ENCODE measurements around the gene UBE2I. TPM values are rescaled to one million over a fixed set of nuclear protein-coding genes. Genes with fewer than 3 reads are reported as not detected.

Gene UBE2I
- total and polyA plus RNA-seq, 2 donors (not counting 1 experiment from before 2014, with no cell fraction given): 42.1 to 142 TPM

DNA sequence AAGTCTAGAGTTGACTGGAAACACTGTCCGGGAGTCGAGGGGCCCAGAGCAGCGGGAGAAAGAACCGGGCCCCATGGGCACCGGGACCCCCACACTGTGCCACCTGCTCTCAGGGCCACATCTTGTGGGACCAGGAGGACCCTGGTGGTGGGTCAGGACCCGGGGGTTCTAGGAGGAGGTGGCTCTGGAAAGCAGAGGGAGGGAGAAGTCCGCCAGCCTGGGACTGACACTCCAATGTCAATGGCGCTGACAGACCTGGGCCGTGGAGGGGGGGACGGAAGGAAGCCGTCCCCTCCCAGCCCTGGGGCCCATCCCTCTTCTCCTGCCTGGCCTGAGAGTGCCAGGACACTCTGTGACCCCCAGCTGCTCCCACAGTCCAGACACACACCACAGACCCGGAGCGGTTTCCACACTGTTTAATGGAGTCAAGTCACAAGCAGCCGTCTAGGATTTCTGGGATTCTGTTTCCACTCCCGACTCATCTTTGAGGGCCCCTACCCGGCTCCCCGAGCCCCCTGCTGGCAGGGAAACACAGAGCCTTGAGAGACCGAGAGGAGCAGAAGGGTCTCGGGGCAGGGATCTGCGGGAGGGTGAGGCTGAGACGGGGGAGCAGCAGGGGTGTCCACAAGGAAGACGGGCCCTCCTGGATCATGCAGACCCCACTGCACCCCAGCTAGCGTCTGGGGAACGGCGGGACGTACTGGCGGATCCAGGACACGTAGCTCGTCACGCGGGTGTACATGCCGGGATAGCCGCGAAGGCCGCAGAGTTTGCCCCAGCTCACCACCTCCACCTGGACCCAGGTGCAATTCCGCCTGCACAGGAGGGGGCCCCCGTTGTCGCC lies 23.5 kb upstream of the UBE2I start:
- H4K20me1 ChIP-seq (ENCODE audit: control insufficient read depth, extremely low read depth, insufficient read depth, low read length): no peaks in the 10 kb centered on the region
- H3K4me3 ChIP-seq (replicated peaks in 1 of 4; ENCODE audit: control extremely low read depth in 1 of 4, insufficient read depth in 1 of 4, low read depth in 3 of 4, low read length in 4 of 4): no peak overlapping the region
- H3K36me3 ChIP-seq (ENCODE audit: control insufficient read depth, insufficient read depth, low read length): no peaks in the 10 kb centered on the region
- H3K4me1 ChIP-seq (ENCODE audit: control insufficient read depth, extremely low read depth, insufficient read depth, low read length): no peaks in the 10 kb centered on the region
- no peak overlapping the region for H2AFZ ChIP-seq (ENCODE audit: low read length)
- H3K79me2 ChIP-seq (ENCODE audit: control insufficient read depth, insufficient read depth, low read length): no peaks in the 10 kb centered on the region
- no peak overlapping the region for H3K4me2 ChIP-seq (ENCODE audit: extremely low read depth, insufficient read depth, low read length)
- peaks cover 24% of the 10 kb centered on the region for H3K27me3 ChIP-seq (ENCODE audit: control insufficient read depth, insufficient read depth, low read length)
- H3K9ac ChIP-seq (ENCODE audit: insufficient read depth, low read length): no peak overlapping the region
- H3K9me3 ChIP-seq (ENCODE audit: control insufficient read depth, insufficient read depth, low read depth, low read length): no peaks in the 10 kb centered on the region
- H3K27ac ChIP-seq (ENCODE audit: insufficient read depth, low read length): no peak overlapping the region
- no peak for TF ChIP-seq EZH2 (IDR thresholded peaks at IDR 0.05; ENCODE audit: low read length, missing control alignments)
- TF ChIP-seq, protein P1, sequence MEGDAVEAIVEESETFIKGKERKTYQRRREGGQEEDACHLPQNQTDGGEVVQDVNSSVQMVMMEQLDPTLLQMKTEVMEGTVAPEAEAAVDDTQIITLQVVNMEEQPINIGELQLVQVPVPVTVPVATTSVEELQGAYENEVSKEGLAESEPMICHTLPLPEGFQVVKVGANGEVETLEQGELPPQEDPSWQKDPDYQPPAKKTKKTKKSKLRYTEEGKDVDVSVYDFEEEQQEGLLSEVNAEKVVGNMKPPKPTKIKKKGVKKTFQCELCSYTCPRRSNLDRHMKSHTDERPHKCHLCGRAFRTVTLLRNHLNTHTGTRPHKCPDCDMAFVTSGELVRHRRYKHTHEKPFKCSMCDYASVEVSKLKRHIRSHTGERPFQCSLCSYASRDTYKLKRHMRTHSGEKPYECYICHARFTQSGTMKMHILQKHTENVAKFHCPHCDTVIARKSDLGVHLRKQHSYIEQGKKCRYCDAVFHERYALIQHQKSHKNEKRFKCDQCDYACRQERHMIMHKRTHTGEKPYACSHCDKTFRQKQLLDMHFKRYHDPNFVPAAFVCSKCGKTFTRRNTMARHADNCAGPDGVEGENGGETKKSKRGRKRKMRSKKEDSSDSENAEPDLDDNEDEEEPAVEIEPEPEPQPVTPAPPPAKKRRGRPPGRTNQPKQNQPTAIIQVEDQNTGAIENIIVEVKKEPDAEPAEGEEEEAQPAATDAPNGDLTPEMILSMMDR (conservative IDR thresholded peaks at IDR 0.05 in 1 of 2, IDR thresholded peaks at IDR 0.05 in 1 of 2; ENCODE audit: low read depth in 1 of 2, low read length in 2 of 2): no peak
- DNase-seq (ENCODE audit: low read depth in 2 of 2): no peak

DNA sequence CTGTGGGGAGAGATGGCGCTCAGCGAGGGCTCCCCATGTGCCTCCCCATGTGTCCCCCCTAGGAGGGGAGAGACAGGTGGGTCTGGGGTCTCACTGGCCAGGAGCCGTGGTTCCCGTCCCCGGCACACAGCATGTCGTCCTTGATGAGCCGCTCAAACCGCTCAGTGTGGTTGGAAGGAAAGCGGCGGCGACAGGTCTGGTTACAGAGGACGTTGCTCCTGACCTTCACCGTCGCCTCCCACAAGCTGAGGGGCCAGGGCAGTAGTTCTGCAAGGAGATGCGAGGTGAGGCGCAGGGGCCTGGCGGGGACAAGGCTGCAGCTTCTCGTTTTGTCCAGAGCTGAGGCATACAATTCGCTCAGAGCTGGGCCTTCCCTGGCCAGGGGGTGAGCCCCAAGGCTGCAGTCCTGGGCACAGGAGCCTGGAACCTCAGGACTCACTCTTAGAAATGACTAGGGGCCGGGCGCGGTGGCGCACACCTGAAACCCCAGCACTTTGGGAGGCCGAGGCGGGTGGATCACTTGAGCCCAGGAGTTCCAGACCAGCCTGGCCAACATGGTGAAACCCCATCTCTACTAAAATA lies 22.8 kb upstream of the UBE2I start:
- H3K36me3 ChIP-seq (ENCODE audit: control insufficient read depth, insufficient read depth, low read length): no peaks in the 10 kb centered on the region
- H3K27ac ChIP-seq (ENCODE audit: insufficient read depth, low read length): no peak overlapping the region
- H4K20me1 ChIP-seq (ENCODE audit: control insufficient read depth, extremely low read depth, insufficient read depth, low read length): no peaks in the 10 kb centered on the region
- no peak overlapping the region for H2AFZ ChIP-seq (ENCODE audit: low read length)
- peaks cover 24% of the 10 kb centered on the region for H3K27me3 ChIP-seq (ENCODE audit: control insufficient read depth, insufficient read depth, low read length)
- H3K4me1 ChIP-seq (ENCODE audit: control insufficient read depth, extremely low read depth, insufficient read depth, low read length): no peaks in the 10 kb centered on the region
- H3K4me2 ChIP-seq (ENCODE audit: extremely low read depth, insufficient read depth, low read length): no peak overlapping the region
- no peak overlapping the region for H3K4me3 ChIP-seq (replicated peaks in 1 of 4; ENCODE audit: control extremely low read depth in 1 of 4, insufficient read depth in 1 of 4, low read depth in 3 of 4, low read length in 4 of 4)
- TF ChIP-seq EZH2 (IDR thresholded peaks at IDR 0.05; ENCODE audit: low read length, missing control alignments): no peak
- TF ChIP-seq, protein P1 (conservative IDR thresholded peaks at IDR 0.05 in 1 of 2, IDR thresholded peaks at IDR 0.05 in 1 of 2; ENCODE audit: low read depth in 1 of 2, low read length in 2 of 2): no peak
- no peak overlapping the region for H3K9ac ChIP-seq (ENCODE audit: insufficient read depth, low read length)
- no peaks in the 10 kb centered on the region for H3K9me3 ChIP-seq (ENCODE audit: control insufficient read depth, insufficient read depth, low read depth, low read length)
- DNase-seq (ENCODE audit: low read depth in 2 of 2): no peak
- no peaks in the 10 kb centered on the region for H3K79me2 ChIP-seq (ENCODE audit: control insufficient read depth, insufficient read depth, low read length)

DNA sequence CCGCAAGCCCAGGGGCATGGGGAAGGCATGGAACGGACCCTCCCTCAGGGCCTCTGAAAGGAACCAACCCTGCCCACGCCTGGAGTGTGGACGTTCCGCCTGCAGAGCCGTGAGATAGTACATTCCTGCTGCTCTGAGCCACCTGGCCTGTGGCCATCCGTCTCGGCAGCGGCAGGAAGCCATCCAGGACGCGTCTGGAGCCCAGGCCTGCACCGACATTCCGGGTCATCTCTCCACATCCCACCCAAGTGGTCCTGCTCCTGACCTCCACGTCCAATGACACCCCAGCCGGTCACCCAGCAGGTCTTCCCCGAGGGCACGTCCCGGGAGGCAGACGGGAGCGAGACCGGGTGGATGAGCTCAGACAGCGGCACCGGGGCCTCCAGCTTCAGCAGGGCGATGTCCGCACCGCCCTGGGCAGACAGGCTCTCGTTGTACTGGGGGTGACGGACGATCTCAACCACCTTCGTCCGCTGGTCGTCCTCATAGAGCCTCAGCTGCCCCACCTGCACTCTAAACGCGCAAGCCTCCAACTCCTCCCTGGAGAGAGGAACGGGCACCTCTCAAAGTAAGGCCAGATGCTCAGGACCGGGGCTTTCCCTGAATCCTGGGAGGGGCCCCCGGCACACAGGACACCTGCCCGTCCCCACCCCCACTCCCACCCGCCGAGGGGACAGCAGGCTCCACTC lies 21.3 kb upstream of the UBE2I start:
- Histone ChIP-seq H3K27me3 (ENCODE audit: control insufficient read depth, insufficient read depth, low read length) (peaks cover 24% of the 10 kb centered on the region), H3K79me2 (ENCODE audit: control insufficient read depth, insufficient read depth, low read length) (no peaks in the 10 kb centered on the region), H3K9ac (ENCODE audit: insufficient read depth, low read length) (no peak overlapping the region), H3K27ac (ENCODE audit: insufficient read depth, low read length) (no peak overlapping the region), H3K4me3 (replicated peaks in 1 of 4; ENCODE audit: control extremely low read depth in 1 of 4, insufficient read depth in 1 of 4, low read depth in 3 of 4, low read length in 4 of 4) (no peak overlapping the region), H3K4me1 (ENCODE audit: control insufficient read depth, extremely low read depth, insufficient read depth, low read length) (no peaks in the 10 kb centered on the region), H3K4me2 (ENCODE audit: extremely low read depth, insufficient read depth, low read length) (no peak overlapping the region), H3K9me3 (ENCODE audit: control insufficient read depth, insufficient read depth, low read depth, low read length) (no peaks in the 10 kb centered on the region), H2AFZ (ENCODE audit: low read length) (no peak overlapping the region), H4K20me1 (ENCODE audit: control insufficient read depth, extremely low read depth, insufficient read depth, low read length) (no peaks in the 10 kb centered on the region), H3K36me3 (ENCODE audit: control insufficient read depth, insufficient read depth, low read length) (no peaks in the 10 kb centered on the region)
- no peak for DNase-seq (ENCODE audit: low read depth in 2 of 2)
- peak; percentile 63 for TF ChIP-seq EZH2 (IDR thresholded peaks at IDR 0.05; ENCODE audit: low read length, missing control alignments)
- TF ChIP-seq, protein P1 (conservative IDR thresholded peaks at IDR 0.05 in 1 of 2, IDR thresholded peaks at IDR 0.05 in 1 of 2; ENCODE audit: low read depth in 1 of 2, low read length in 2 of 2): no peak

All from fibroblast of lung (primary cell).